ENCODE measurements around the gene PTPRN2.

GRCh38 chr7:157786375-157787274 is 801.0 kb downstream of the PTPRN2 start:
- no peak for TF ChIP-seq CTCF (IDR thresholded peaks at IDR 0.05)
- no peak for TF ChIP-seq TCF7L2 (IDR thresholded peaks at IDR 0.05; ENCODE audit: low read depth, low read length)
